Body of pancreas (tissue), 4 donors: ENCODE results near the gene PAK4.

Experiments used
- POLR2A ChIP-seq, 3 donors: fragments of 450-650 bp; IDR thresholded peaks; one replicate each; pipeline ENCODE4 v1.6.1; 2016; ENCODE audit warnings: antibody characterized with exemption in 3 of 3, mild to moderate bottlenecking in 2 of 3
- TF ChIP-seq, protein P1 (sequence below), 7 experiments: fragments of 450-650 bp in 4 of 7; fragments of 200-600 bp in 3 of 7; sonication (generic) in 3 of 7; IDR thresholded peaks; one replicate each; pipeline ENCODE4 v1.5.1; 2016 to 2019; ENCODE audit warnings: antibody characterized with exemption in 7 of 7

GRCh38 chr19:39173502-39173991 lies 48.0 kb downstream of the PAK4 start:
- TF ChIP-seq POLR2A (IDR thresholded peaks at IDR 0.05): no peak
- TF ChIP-seq, protein P1, sequence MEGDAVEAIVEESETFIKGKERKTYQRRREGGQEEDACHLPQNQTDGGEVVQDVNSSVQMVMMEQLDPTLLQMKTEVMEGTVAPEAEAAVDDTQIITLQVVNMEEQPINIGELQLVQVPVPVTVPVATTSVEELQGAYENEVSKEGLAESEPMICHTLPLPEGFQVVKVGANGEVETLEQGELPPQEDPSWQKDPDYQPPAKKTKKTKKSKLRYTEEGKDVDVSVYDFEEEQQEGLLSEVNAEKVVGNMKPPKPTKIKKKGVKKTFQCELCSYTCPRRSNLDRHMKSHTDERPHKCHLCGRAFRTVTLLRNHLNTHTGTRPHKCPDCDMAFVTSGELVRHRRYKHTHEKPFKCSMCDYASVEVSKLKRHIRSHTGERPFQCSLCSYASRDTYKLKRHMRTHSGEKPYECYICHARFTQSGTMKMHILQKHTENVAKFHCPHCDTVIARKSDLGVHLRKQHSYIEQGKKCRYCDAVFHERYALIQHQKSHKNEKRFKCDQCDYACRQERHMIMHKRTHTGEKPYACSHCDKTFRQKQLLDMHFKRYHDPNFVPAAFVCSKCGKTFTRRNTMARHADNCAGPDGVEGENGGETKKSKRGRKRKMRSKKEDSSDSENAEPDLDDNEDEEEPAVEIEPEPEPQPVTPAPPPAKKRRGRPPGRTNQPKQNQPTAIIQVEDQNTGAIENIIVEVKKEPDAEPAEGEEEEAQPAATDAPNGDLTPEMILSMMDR (IDR thresholded peaks at IDR 0.05): no peak
